Iris pigment epithelial cell (primary cell): Measurements from ENCODE around the gene PYY.
"Not testable (repeated sequence)": the region's sequence is repeated elsewhere in the genome, so short reads cannot be mapped to it uniquely, and the experiment has no call there.

Source experiments
- DNase-seq: peaks from one replicate; pipeline ENCODE4 v3.0.0-alpha.2; 2011; ENCODE audit warnings: low read depth

Gene PYY

DNA sequence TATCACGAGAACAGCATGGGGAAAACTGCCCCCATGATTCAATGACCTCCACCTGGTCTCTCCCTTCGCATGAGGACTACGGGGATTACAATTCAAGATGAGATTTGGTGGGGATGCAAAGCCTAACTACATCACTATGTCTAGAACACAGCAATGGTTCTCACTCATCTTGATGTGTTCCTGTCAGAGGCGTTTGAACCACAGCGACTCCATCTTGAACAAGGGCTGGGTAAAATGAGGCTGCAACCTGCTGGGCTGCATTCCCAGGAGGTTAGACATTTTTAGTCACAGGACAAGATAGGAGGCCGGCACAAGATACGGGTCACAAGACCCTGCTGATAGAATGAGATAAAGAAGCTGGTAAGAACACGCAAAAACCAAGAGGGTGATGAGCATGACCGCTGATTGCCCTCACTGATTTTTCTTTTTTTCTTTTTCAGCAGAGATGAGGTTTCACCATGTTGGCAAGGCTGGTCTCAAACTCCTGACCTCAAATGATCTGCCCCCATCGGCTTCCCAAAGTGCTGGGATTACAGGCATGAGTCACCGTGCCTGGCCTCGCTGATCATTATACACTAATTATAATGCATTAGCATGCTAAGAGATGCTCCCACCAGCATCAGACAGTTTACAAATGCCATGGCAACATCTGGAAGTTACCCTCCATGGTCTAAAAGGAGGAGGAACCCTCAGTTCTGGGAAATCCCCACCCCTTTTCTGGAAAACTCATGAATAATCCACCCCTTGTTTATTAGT, 8.5 kb downstream of the PYY start:
- no peak for DNase-seq

DNA sequence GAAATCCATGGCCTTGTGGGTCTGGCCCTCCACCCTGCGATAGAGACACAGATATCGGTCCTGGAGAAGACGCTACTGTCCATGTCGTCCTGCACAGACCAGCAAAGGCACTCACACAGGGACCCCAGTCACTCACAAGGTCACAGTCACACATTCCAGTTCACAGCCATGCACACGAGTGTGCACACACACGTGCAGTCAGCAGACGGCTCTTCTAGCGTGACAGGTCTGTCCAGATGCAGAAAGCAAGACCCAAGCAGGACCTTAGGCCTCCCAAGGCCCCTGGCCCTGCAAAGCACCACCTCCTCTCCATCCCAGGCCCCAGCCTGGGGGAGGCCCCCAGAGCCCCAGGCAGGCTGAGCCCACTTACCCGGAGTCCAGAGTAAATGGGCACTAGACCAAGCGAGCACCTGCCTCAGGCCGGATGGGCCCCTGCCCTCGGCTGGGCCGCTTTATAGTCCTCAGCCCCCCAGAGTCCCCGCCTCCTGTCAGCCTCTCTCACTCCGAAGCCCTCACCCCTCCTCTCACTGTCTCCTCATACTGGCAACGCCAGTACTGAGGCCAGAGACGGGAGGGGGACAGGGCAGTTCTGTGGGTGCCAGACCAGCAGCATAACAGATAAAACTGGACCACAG, 11.6 kb downstream of the PYY start, which contains the start of gene PPY:
PPY (minus strand) TSS at position 426 of the 635 bp plus-strand sequence. CDS start 822 bp downstream, outside the sequence.
- no peak for DNase-seq

GRCh38 chr17:43940630-43941029, 13.1 kb downstream of the PYY start:
- DNase-seq = peak; percentile 15

GRCh38 chr17:43939886-43940285, 13.9 kb downstream of the PYY start:
- DNase-seq = no peak

- DNase-seq = not testable (repeated sequence)
Measured at GRCh38 chr17:43939452-43939851, 14.3 kb downstream of the PYY start.

DNA sequence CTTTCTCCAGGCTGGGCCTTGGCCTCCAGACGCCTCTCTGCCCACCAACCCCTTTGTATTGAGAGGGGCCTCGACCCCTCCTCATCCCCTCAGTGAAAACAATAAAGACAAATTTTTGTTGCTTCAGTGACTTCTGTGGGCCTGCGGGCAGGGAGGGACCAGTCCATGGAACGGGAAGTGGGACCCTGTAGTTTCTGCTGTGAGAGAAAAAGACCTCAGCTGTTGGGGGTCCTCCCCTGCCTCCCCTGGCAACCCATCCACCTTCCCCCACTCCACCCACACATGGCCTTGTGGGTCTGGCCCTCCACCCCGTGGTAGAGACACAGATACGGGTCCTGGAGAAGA, 14.9 kb downstream of the PYY start:
- no peak for DNase-seq

DNA sequence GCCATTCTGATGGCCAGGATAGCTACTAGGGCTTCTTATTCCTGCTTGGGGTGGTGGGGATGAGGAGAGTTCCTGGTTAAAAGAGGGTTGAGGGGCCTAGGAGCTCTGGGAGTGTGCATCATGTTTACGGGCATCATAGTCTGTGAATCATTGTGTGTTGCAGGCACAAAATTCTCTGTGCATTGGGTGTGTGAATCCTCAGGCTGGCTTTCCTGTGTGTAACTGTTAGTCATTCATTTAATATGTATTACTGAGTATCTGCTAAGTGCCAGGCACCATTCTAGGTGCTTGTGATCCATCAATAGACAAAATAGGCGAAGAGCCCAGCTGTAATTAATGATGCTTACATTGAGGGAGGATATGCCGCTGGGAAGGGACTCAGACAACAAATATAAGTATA, 17.3 kb downstream of the PYY start:
- DNase-seq = peak; percentile 17

- DNase-seq = no peak
Measured at GRCh38 chr17:43935926-43936261, 17.8 kb downstream of the PYY start.

GRCh38 chr17:43935204-43935925, 18.4 kb downstream of the PYY start:
- no peak for DNase-seq

DNA sequence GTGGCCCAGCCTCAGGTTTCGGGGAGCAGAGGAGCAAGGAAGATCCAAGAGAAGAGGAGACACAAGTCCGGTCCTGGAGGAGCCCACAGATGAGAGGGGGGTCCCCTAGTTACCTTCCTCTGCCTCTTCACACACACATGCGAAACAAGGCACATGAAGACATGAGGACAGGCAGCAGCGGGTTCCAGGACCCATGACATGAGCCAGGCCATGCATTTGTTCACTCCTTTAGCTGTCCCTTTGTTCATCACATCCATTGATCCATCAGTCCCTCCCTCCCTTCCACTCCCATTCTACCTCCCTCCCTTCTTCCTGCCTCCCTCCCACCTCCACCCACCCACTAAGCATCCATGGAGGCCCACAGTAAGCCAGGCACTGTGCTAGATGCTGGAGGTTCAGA, 20.8 kb downstream of the PYY start:
- no peak for DNase-seq

- no peak for DNase-seq
Measured at GRCh38 chr17:43932357-43932756, 21.4 kb downstream of the PYY start.

GRCh38 chr17:43931062-43931571, 22.6 kb downstream of the PYY start:
- no peak for DNase-seq

- DNase-seq = no peak
Measured at GRCh38 chr17:43928609-43929008, 25.1 kb downstream of the PYY start.

- DNase-seq = not testable (repeated sequence)
Measured at GRCh38 chr17:43927929-43928328, 25.8 kb downstream of the PYY start.

- no peak for DNase-seq
Measured at GRCh38 chr17:43927060-43927864, 26.5 kb downstream of the PYY start.

DNA sequence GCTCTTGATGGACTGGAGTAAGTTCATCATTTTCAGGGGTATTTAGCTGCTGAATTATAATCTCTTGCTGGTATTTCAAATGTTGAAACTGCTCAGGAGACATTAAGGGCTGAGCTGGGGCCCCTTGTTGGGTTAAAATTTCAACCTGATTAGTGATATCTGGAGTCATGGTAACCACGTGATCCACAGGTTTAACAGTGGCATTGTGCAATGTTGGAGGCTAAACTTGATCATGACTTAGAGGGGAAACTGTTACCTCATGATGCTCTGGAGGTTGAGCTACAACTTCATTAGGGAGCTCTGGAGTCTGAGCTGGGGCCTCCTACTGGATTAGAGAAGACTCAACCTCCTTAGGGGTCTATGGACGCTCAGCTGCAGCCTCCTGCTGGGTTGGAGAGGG, 29.2 kb downstream of the PYY start:
- DNase-seq = no peak

DNA sequence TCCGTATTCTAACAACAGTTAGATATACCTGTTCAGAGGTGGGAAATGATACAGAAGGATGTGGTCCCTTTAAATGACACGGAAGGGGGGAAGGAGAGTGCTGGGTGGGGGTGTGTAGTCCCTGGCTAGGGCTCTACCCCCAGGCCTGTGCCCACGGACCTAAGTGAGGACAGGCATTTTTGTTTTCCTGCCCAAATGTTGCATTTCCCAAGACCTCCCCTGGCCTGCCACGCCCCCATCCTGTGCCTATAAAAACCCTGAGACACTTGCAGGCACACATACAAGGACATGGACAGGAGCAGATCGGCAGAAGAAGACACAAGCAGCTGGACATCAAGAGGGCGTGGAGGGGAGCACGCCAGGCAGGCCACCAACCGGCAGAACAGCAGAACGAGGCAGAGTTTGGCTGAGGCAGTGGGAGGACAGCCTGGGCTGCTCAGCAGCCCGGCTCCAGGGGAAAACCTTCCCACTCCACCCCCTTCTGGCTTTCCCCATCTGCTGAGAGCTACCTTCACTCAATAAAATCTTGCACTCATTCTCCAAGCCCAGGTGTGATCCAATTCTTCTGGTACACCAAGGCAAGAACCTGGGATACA, 33.1 kb downstream of the PYY start:
- no peak for DNase-seq

- no peak for DNase-seq
Measured at GRCh38 chr17:43918026-43918389, 35.7 kb downstream of the PYY start.

- peak; percentile 28 for DNase-seq
Measured at GRCh38 chr17:43917348-43918025, 36.3 kb downstream of the PYY start.

DNA sequence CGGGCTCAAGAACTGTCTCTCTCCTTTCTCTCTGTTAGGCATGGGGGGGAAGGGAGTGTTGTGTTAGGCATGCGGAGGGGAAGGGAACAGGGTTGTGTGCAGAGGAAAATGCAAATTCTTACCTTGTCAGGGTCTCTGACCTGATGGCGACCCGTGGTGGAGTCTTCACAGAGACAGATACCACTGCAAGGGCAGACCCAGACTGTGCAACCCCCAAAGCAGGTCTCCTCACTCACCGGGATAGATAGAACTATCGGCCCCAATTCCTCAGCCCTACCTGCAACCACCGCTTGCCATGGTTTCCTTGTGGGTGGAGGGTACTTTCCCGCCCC, 36.8 kb downstream of the PYY start:
- no peak for DNase-seq

- DNase-seq = no peak
Measured at GRCh38 chr17:43916385-43916784, 37.4 kb downstream of the PYY start.
